Spleen (tissue), 7 donors: ENCODE results near the gene RAPGEF4.
"Not testable (repeated sequence)": the region's sequence is repeated elsewhere in the genome, so short reads cannot be mapped to it uniquely, and the experiment has no call there.

Experiments
- POLR2A ChIP-seq, 3 donors: fragments of 450-650 bp; IDR thresholded peaks; one replicate each; pipeline ENCODE4 v1.5.1; 2017; ENCODE audit warnings: antibody characterized with exemption in 3 of 3, mild to moderate bottlenecking in 1 of 3
- POLR2AphosphoS5 ChIP-seq, 3 donors: sonication (generic); formaldehyde crosslinking; IDR thresholded peaks; one replicate each; pipeline ENCODE4 v1.5.1; 2017; ENCODE audit warnings: antibody characterized with exemption in 3 of 3
- TF ChIP-seq, protein P1 (sequence below), 11 experiments: fragments of 200-600 bp in 7 of 11; fragments of 450-650 bp in 4 of 11; sonication (generic) in 4 of 11; IDR thresholded peaks in 8 of 11; conservative IDR thresholded peaks in 3 of 11; 1 replicate in 7 of 11; 2 replicates in 4 of 11; pipeline versions ENCODE4 v1.4.0 to v1.8.0; 2016 to 2021; ENCODE audit warnings: antibody characterized with exemption in 11 of 11, inconsistent platforms in 4 of 11, mild to moderate bottlenecking in 1 of 11
- donor health status: DM: no; HTN: no; CAD: no; lungs with moderate emphysema.
- donor health status: DM: no; HTN: no; CAD: no.
- donor health status: DM: no; HTN: no; CAD: no.

DNA sequence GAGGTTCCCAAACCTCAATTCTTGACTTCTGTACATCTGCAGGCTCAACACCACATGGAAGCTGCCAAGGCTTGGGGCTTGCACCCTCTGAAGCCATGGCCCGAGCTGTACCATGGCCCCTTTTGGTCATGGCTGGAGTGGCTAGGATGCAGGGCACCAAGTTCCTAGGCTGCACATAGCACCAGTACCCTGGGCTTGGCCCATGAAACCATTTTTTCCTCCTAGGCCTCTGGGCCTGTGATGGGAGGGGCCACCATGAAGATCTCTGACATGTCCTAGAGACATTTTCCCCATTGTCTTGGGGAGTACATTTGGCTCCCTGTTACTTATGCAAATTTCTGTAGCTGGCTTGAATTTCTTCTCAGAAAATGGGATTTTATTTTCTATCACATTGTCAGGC is 67.7 kb downstream of the RAPGEF4 start:
- TF ChIP-seq POLR2A, POLR2AphosphoS5 (IDR thresholded peaks at IDR 0.05): not testable (repeated sequence)
- TF ChIP-seq, protein P1, sequence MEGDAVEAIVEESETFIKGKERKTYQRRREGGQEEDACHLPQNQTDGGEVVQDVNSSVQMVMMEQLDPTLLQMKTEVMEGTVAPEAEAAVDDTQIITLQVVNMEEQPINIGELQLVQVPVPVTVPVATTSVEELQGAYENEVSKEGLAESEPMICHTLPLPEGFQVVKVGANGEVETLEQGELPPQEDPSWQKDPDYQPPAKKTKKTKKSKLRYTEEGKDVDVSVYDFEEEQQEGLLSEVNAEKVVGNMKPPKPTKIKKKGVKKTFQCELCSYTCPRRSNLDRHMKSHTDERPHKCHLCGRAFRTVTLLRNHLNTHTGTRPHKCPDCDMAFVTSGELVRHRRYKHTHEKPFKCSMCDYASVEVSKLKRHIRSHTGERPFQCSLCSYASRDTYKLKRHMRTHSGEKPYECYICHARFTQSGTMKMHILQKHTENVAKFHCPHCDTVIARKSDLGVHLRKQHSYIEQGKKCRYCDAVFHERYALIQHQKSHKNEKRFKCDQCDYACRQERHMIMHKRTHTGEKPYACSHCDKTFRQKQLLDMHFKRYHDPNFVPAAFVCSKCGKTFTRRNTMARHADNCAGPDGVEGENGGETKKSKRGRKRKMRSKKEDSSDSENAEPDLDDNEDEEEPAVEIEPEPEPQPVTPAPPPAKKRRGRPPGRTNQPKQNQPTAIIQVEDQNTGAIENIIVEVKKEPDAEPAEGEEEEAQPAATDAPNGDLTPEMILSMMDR (IDR thresholded peaks at IDR 0.05 in 8 of 11, conservative IDR thresholded peaks at IDR 0.05 in 3 of 11), result not testable (repeated sequence)
